Duodenal mucosa (tissue), 2 donors: Measurements from ENCODE around the gene JAG1.

ENCODE experiments used
- H3K27ac ChIP-seq: one replicate; pipeline ENCODE4 v1.7.0; 2013; ENCODE audit warnings: low read depth, low read length
- H3K27me3 ChIP-seq, 2 donors: one replicate each; pipeline ENCODE4 v1.7.0; 2013; ENCODE audit warnings: low read length in 2 of 2, control low read depth in 1 of 2; ENCODE audit not compliant: insufficient read depth in 2 of 2, control insufficient read depth in 1 of 2
- H3K36me3 ChIP-seq, 2 donors: one replicate each; pipeline ENCODE4 v1.7.0; 2013; ENCODE audit warnings: low read length in 2 of 2, control low read depth in 1 of 2; ENCODE audit not compliant: insufficient read depth in 2 of 2, control insufficient read depth in 1 of 2
- H3K4me1 ChIP-seq, 2 donors: one replicate each; pipeline ENCODE4 v1.7.0; 2013; ENCODE audit warnings: low read length in 2 of 2, control low read depth in 1 of 2; ENCODE audit not compliant: insufficient read depth in 2 of 2, control insufficient read depth in 1 of 2
- H3K4me3 ChIP-seq, 2 donors: one replicate each; pipeline ENCODE4 v1.7.0; 2013; ENCODE audit warnings: low read length in 2 of 2, low read depth in 1 of 2
- H3K9ac ChIP-seq, 2 donors: one replicate each; pipeline ENCODE4 v1.7.0; 2013; ENCODE audit warnings: low read length in 2 of 2, low read depth in 1 of 2
- H3K9me3 ChIP-seq, 2 donors: one replicate each; pipeline ENCODE4 v1.7.0; 2013; ENCODE audit warnings: low read length in 2 of 2, control low read depth in 1 of 2; ENCODE audit not compliant: control insufficient read depth in 1 of 2

Gene JAG1

GRCh38 chr20:10673842-10674683, at the start of gene JAG1:
Gene JAG1, minus strand, starts transcription at chr20:10673999. Its CDS starts 469 bp downstream, at chr20:10673530.
- Histone ChIP-seq H3K4me1 (peaks cover 25 to 31% of the 10 kb centered on the region in 2 donors), H3K27me3 (no peaks in the 10 kb centered on the region), H3K9me3 (no peaks in the 10 kb centered on the region), H3K27ac (peak within 1 kb of the TSS; percentile 96), H3K9ac (peak within 1 kb of the TSS; percentile 74 to 88), H3K36me3 (peaks cover under 1 to 3% of the 10 kb centered on the region in 2 donors), H3K4me3 (peak within 1 kb of the TSS; percentile 86 to 93)

GRCh38 chr20:10721976-10722375, 48.2 kb upstream of the JAG1 start:
- Histone ChIP-seq H3K4me3 (no peak overlapping the region), H3K27me3 (no peaks in the 10 kb centered on the region), H3K36me3 (no peaks in the 10 kb centered on the region), H3K4me1 (no peaks in the 10 kb centered on the region), H3K9ac (no peak overlapping the region), H3K27ac (no peak overlapping the region), H3K9me3 (no peaks in the 10 kb centered on the region)

GRCh38 chr20:10721137-10721896, 47.5 kb upstream of the JAG1 start:
- Histone ChIP-seq H3K27ac (no peak overlapping the region), H3K4me1 (no peaks in the 10 kb centered on the region), H3K27me3 (no peaks in the 10 kb centered on the region), H3K9me3 (no peaks in the 10 kb centered on the region), H3K4me3 (no peak overlapping the region), H3K36me3 (no peaks in the 10 kb centered on the region), H3K9ac (no peak overlapping the region)

- Histone ChIP-seq H3K4me3 (no peak overlapping the region), H3K4me1 (no peaks in the 10 kb centered on the region), H3K27ac (no peak overlapping the region), H3K9ac (no peak overlapping the region), H3K9me3 (no peaks in the 10 kb centered on the region), H3K36me3 (no peaks in the 10 kb centered on the region), H3K27me3 (no peaks in the 10 kb centered on the region)
These were observed 46.8 kb upstream of the JAG1 start for GRCh38 chr20:10720565-10720964.

- Histone ChIP-seq H3K27ac (no peak overlapping the region), H3K4me3 (no peak overlapping the region)
These were observed 46.1 kb upstream of the JAG1 start for GRCh38 chr20:10719740-10720385.

GRCh38 chr20:10718661-10719060, 44.9 kb upstream of the JAG1 start:
- no peak overlapping the region for H3K27ac ChIP-seq
- no peaks in the 10 kb centered on the region for H3K36me3 ChIP-seq
- peaks cover 0 to 8% of the 10 kb centered on the region in 2 donors for H3K4me1 ChIP-seq
- H3K9ac ChIP-seq, result no peak overlapping the region
- no peak overlapping the region for H3K4me3 ChIP-seq
- H3K9me3 ChIP-seq, result no peaks in the 10 kb centered on the region
- no peaks in the 10 kb centered on the region for H3K27me3 ChIP-seq

More at GRCh38 chr20:10719740-10720385, 46.1 kb upstream of the JAG1 start:
- H3K36me3 ChIP-seq, result no peaks in the 10 kb centered on the region
- no peaks in the 10 kb centered on the region for H3K27me3 ChIP-seq
- H3K4me1 ChIP-seq, result peaks cover 0 to 4% of the 10 kb centered on the region in 2 donors
- H3K9me3 ChIP-seq, result no peaks in the 10 kb centered on the region
- H3K9ac ChIP-seq, result no peak overlapping the region

GRCh38 chr20:10716855-10717254, 43.1 kb upstream of the JAG1 start:
- Histone ChIP-seq H3K4me3 (no peak overlapping the region), H3K9me3 (no peaks in the 10 kb centered on the region), H3K27ac (no peak overlapping the region), H3K4me1 (peaks cover 4 to 10% of the 10 kb centered on the region in 2 donors), H3K9ac (no peak overlapping the region), H3K27me3 (no peaks in the 10 kb centered on the region), H3K36me3 (no peaks in the 10 kb centered on the region)

GRCh38 chr20:10715035-10715434, 41.2 kb upstream of the JAG1 start:
- Histone ChIP-seq H3K36me3 (no peaks in the 10 kb centered on the region), H3K9ac (no peak overlapping the region), H3K27me3 (no peaks in the 10 kb centered on the region), H3K9me3 (no peaks in the 10 kb centered on the region), H3K27ac (no peak overlapping the region), H3K4me3 (no peak overlapping the region), H3K4me1 (peaks cover 10 to 21% of the 10 kb centered on the region in 2 donors)

GRCh38 chr20:10714236-10714975, 40.6 kb upstream of the JAG1 start:
- Histone ChIP-seq H3K9ac (no peak overlapping the region), H3K27me3 (no peaks in the 10 kb centered on the region), H3K4me1 (peaks cover 10 to 21% of the 10 kb centered on the region in 2 donors), H3K4me3 (no peak overlapping the region), H3K27ac (no peak overlapping the region), H3K36me3 (no peaks in the 10 kb centered on the region), H3K9me3 (no peaks in the 10 kb centered on the region)
